Parathyroid adenoma (tissue), 2 donors: ENCODE measurements around the gene HYCC2.
"Not testable (repeated sequence)": the region's sequence is repeated elsewhere in the genome, so short reads cannot be mapped to it uniquely, and the experiment has no call there.

Experiments used
- H2AFZ ChIP-seq: fragments of 300-600 bp; sonication (generic); one replicate; pipeline ENCODE4 v1.7.0; 2017; ENCODE audit warnings: antibody characterized with exemption, mild to moderate bottlenecking
- H3K27ac ChIP-seq: fragments of 300-600 bp; sonication (generic); one replicate; pipeline ENCODE4 v1.7.0; 2017
- H3K27me3 ChIP-seq: fragments of 300-600 bp; sonication (generic); one replicate; pipeline ENCODE4 v1.7.0; 2017; ENCODE audit warnings: low read length; ENCODE audit not compliant: control insufficient read depth, insufficient read depth
- H3K36me3 ChIP-seq: fragments of 300-600 bp; sonication (generic); one replicate; pipeline ENCODE4 v1.7.0; 2017; ENCODE audit warnings: low read length; ENCODE audit not compliant: control insufficient read depth, insufficient read depth
- H3K4me1 ChIP-seq: fragments of 300-600 bp; sonication (generic); one replicate; pipeline ENCODE4 v1.7.0; 2017; ENCODE audit warnings: control low read depth
- H3K4me2 ChIP-seq: fragments of 300-600 bp; sonication (generic); one replicate; pipeline ENCODE4 v1.7.0; 2017; ENCODE audit warnings: low read length
- H3K4me3 ChIP-seq: fragments of 300-600 bp; sonication (generic); one replicate; pipeline ENCODE4 v1.7.0; 2017; ENCODE audit warnings: low read depth, low read length
- H3K79me2 ChIP-seq: fragments of 300-600 bp; sonication (generic); one replicate; pipeline ENCODE4 v1.7.0; 2017; ENCODE audit warnings: control low read depth
- H3K9ac ChIP-seq: fragments of 300-600 bp; sonication (generic); one replicate; pipeline ENCODE4 v1.7.0; 2017; ENCODE audit warnings: mild to moderate bottlenecking
- H3K9me3 ChIP-seq: fragments of 300-600 bp; sonication (generic); one replicate; pipeline ENCODE4 v1.7.0; 2017; ENCODE audit warnings: low read length; ENCODE audit not compliant: control insufficient read depth
- CTCF ChIP-seq: fragments of 300-600 bp; sonication (generic); IDR thresholded peaks from one replicate; pipeline ENCODE4 v1.7.0; 2017; ENCODE audit warnings: antibody characterized with exemption, mild to moderate bottlenecking
- donor health status: primary hyperparathyroidism.

Gene HYCC2

DNA sequence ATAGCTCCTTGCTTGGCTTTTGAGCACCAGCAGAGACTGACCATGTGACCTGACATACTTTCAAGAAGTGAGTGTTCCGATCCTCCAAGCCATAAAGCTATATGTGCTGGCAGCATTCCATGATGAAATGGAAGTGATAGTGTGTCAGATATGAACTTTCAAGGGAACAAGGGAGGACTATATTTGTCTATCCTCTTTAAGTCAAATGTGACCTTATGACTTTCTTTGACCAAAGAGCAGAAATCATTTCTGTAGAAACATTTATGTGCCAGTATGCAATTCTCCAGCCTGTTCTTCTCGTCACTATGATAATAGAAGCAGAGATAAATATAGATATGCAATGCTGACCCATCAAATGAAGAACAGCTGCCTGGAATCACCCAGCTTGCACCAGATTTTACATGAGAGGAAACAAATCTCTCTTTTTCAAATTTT is 14.4 kb downstream of the HYCC2 start:
- no peak overlapping the region for H2AFZ ChIP-seq
- TF ChIP-seq CTCF, result no peak
- H3K27ac ChIP-seq, result peak overlapping the region; percentile 16
- H3K4me1 ChIP-seq, result peaks cover 13% of the 10 kb centered on the region
- no peak overlapping the region for H3K9ac ChIP-seq
- no peak overlapping the region for H3K4me3 ChIP-seq
- no peaks in the 10 kb centered on the region for H3K27me3 ChIP-seq
- no peaks in the 10 kb centered on the region for H3K9me3 ChIP-seq
- H3K36me3 ChIP-seq, result no peaks in the 10 kb centered on the region
- H3K4me2 ChIP-seq, result no peak overlapping the region
- H3K79me2 ChIP-seq, result peaks cover 49% of the 10 kb centered on the region

DNA sequence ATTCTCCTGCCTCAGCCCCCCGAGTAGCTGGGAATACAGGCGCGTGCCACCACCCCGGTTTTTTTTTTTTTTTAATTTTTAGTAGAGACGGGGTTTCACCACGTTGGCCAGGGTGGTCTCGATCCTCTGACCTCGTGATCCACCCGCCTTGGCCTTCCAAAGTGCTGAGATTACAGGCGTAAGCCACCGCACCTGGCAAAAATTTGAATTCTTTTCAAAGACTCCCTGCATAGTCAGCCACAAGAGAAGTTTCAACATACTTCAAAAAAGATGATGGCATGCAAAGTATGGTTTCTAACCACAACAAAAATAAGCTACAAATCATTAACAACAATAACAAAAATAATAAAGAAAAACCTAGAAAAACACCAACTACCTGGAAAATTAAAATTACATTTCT is 22.0 kb downstream of the HYCC2 start:
- TF ChIP-seq CTCF, result no peak
- no peaks in the 10 kb centered on the region for H3K4me1 ChIP-seq
- H3K27me3 ChIP-seq, result no peaks in the 10 kb centered on the region
- no peaks in the 10 kb centered on the region for H3K9me3 ChIP-seq
- H3K4me2 ChIP-seq, result no peak overlapping the region
- H3K4me3 ChIP-seq, result no peak overlapping the region
- H2AFZ ChIP-seq, result no peak overlapping the region
- no peak overlapping the region for H3K27ac ChIP-seq
- H3K36me3 ChIP-seq, result no peaks in the 10 kb centered on the region
- peaks cover 38% of the 10 kb centered on the region for H3K79me2 ChIP-seq
- H3K9ac ChIP-seq, result no peak overlapping the region

GRCh38 chr2:201046881-201047280 is 24.6 kb downstream of the HYCC2 start:
- Histone ChIP-seq H3K4me1 (no peaks in the 10 kb centered on the region), H3K27me3 (no peaks in the 10 kb centered on the region), H3K36me3 (no peaks in the 10 kb centered on the region), H3K4me2 (no peak overlapping the region), H3K27ac (no peak overlapping the region), H3K79me2 (peaks cover 33% of the 10 kb centered on the region), H2AFZ (no peak overlapping the region), H3K4me3 (no peak overlapping the region), H3K9ac (no peak overlapping the region), H3K9me3 (no peaks in the 10 kb centered on the region)
- no peak for TF ChIP-seq CTCF

DNA sequence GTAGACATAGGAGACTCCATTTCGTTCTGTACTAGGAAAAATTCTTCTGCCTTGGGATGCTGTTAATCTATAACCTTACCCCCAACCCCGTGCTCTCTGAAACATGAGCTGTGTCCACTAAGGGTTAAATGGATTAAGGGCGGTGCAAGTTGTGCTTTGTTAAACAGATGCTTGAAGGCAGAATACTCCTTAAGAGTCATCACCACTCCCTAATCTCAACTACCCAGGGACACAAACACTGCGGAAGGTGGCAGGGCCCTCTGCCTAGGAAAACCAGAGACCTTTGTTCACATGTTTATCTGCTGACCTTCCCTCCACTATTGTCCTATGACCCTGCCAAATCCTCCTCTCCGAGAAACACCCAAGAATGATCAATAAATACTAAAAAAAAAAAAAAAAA is 28.4 kb downstream of the HYCC2 start:
- H3K79me2 ChIP-seq, result peaks cover 30% of the 10 kb centered on the region
- not testable (repeated sequence) for H3K4me1 ChIP-seq, H3K9ac ChIP-seq, H3K4me2 ChIP-seq, H3K36me3 ChIP-seq, H2AFZ ChIP-seq, H3K4me3 ChIP-seq, H3K27me3 ChIP-seq, H3K9me3 ChIP-seq, H3K27ac ChIP-seq

GRCh38 chr2:201042451-201042850 is 29.0 kb downstream of the HYCC2 start:
- peaks cover 32% of the 10 kb centered on the region for H3K79me2 ChIP-seq
- H3K9ac ChIP-seq, H3K36me3 ChIP-seq, H2AFZ ChIP-seq, H3K4me3 ChIP-seq, H3K27ac ChIP-seq, H3K9me3 ChIP-seq, H3K4me2 ChIP-seq, H3K27me3 ChIP-seq, H3K4me1 ChIP-seq: not testable (repeated sequence)

DNA sequence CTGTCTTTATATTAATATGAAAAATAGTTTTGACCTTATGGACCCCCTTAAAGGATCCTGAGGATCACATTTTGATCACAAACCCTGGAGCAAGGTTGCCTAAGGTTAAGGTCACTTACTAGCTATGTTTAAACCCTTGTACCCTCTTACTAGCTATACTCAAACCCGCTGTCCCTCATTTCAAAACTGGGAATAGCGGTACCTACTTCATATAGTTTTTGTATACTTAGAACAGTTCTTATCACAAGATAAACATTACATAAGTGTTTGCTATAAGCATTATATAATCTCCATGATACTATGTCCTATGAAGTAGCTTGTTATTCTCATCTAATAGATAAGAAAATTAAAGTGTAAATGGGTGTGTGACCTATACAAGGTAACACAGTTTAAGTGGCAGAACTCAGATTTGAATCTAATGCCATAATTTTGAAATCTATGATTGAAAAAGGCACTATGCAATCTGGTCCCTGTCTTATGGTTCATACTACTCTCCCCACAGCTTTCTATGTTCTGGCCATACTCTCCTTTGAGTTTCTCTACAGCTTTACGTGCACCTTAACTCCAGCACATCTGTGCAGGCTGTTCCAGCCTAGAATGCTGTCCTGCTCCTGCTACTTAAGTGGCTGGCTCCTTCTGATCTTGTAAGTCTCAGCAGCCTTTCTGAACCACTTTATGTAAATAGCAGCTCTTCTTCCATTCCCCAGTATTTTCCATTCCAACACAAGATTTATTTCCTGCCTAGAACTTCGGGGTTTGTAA is 30.4 kb downstream of the HYCC2 start:
- Histone ChIP-seq H3K4me2 (no peak overlapping the region), H2AFZ (no peak overlapping the region), H3K79me2 (peaks cover 22% of the 10 kb centered on the region), H3K9me3 (no peaks in the 10 kb centered on the region), H3K27me3 (no peaks in the 10 kb centered on the region), H3K9ac (no peak overlapping the region), H3K36me3 (no peaks in the 10 kb centered on the region), H3K4me1 (no peaks in the 10 kb centered on the region), H3K4me3 (no peak overlapping the region), H3K27ac (no peak overlapping the region)
- TF ChIP-seq CTCF, result no peak
